Activated CD4-positive, alpha-beta T cell treated with anti-CD3 and anti-CD28 coated beads, Interleukin-2, amount 10 ng/mL, durations not matched to agents 7 days and 5 days (primary cell): ENCODE data around the gene IFNA6. TPM values are rescaled to one million over a fixed set of nuclear protein-coding genes. Genes with fewer than 3 reads are reported as not detected.
"Not testable (repeated sequence)": the region's sequence is repeated elsewhere in the genome, so short reads cannot be mapped to it uniquely, and the experiment has no call there.

Experiments
- CTCF ChIA-PET: fragments of 350-600 bp; sonication (Branson Sonifier 250); formaldehyde crosslinking; loops from one replicate; lab custom pipeline; 2021; ENCODE audit warnings: antibody characterized with exemption; lab: Charles Lee
- POLR2A ChIA-PET: fragments of 350-600 bp; sonication (Branson Sonifier 250); formaldehyde crosslinking; loops from one replicate; lab custom pipeline; 2021; ENCODE audit warnings: antibody characterized with exemption; lab: Charles Lee
- DNase-seq: peaks from one replicate; pipeline ENCODE4 v3.0.0-alpha.2; 2020
- H3K27ac Mint-ChIP-seq: one replicate; pipeline ENCODE4 v1.8.0; 2021; ENCODE audit warnings: mild to moderate bottlenecking, moderate library complexity, mixed read lengths
- H3K27me3 Mint-ChIP-seq: one replicate; pipeline ENCODE4 v1.8.0; 2021; ENCODE audit warnings: mixed read lengths
- H3K36me3 Mint-ChIP-seq: one replicate; pipeline ENCODE4 v1.8.0; 2021; ENCODE audit warnings: low read depth, mixed read lengths
- H3K4me1 Mint-ChIP-seq: one replicate; pipeline ENCODE4 v1.8.0; 2021; ENCODE audit warnings: mixed read lengths
- H3K4me3 Mint-ChIP-seq: one replicate; pipeline ENCODE4 v1.8.0; 2021; ENCODE audit warnings: mild to moderate bottlenecking, moderate library complexity, mixed read lengths
- H3K9me3 Mint-ChIP-seq: one replicate; pipeline ENCODE4 v1.8.0; 2021; ENCODE audit warnings: mixed read lengths
- total RNA-seq, 2 experiments: library from RNA; stranded (reverse); gene quantifications; one replicate each; pipeline ENCODE4 v1.2.3, GENCODE V29; 2021

The IFNA6 gene
- total RNA-seq = not detected

- Mint-ChIP-seq H3K9me3 (peaks cover 6% of the 10 kb centered on the region), H3K27me3 (peaks cover 69% of the 10 kb centered on the region), H3K4me3 (no peak within 1 kb of the TSS), H3K4me1 (no peaks in the 10 kb centered on the region), H3K27ac (no peak within 1 kb of the TSS), H3K36me3 (peaks cover 6% of the 10 kb centered on the region)
- CTCF ChIA-PET = interaction anchor here (1.8 kb wide), 1 partner anchor 24 kb away, joined by 5 read pairs; no protein-coding TSS in a partner anchor
- POLR2A ChIA-PET = no interaction called here
- DNase-seq = no peak
These were observed at the start of gene IFNA6 for GRCh38 chr9:21350787-21351186. Gene IFNA6, minus strand, starts transcription at chr9:21350887. Its CDS starts 0 bp downstream, at chr9:21350887.

GRCh38 chr9:21399956-21400355, 49.3 kb upstream of the IFNA6 start:
- ChIA-PET CTCF (no interaction called here), POLR2A (no interaction called here)
- no peak for DNase-seq
- peaks cover 13% of the 10 kb centered on the region for H3K4me1 Mint-ChIP-seq
- H3K9me3 Mint-ChIP-seq = no peaks in the 10 kb centered on the region
- H3K36me3 Mint-ChIP-seq = no peaks in the 10 kb centered on the region
- H3K27me3 Mint-ChIP-seq = peaks cover 73% of the 10 kb centered on the region
- no peak overlapping the region for H3K27ac Mint-ChIP-seq
- no peak overlapping the region for H3K4me3 Mint-ChIP-seq

- ChIA-PET CTCF (interaction anchor here (1.1 kb wide), 1 partner anchor 10 kb away, joined by 3 read pairs; the partner anchor contains the start of gene IFNA8), POLR2A (no interaction called here)
- peaks cover 67% of the 10 kb centered on the region for H3K27me3 Mint-ChIP-seq
- no peak overlapping the region for H3K27ac Mint-ChIP-seq
- H3K36me3 Mint-ChIP-seq = no peaks in the 10 kb centered on the region
- DNase-seq = no peak
- H3K4me1 Mint-ChIP-seq = peaks cover 13% of the 10 kb centered on the region
- H3K9me3 Mint-ChIP-seq = no peaks in the 10 kb centered on the region
- no peak overlapping the region for H3K4me3 Mint-ChIP-seq
These were observed 48.3 kb upstream of the IFNA6 start for GRCh38 chr9:21398955-21399489.

- Mint-ChIP-seq H3K27ac (no peak overlapping the region), H3K4me1 (peaks cover 6% of the 10 kb centered on the region), H3K9me3 (no peaks in the 10 kb centered on the region), H3K4me3 (peak overlapping the region; percentile 41), H3K27me3 (peaks cover 63% of the 10 kb centered on the region), H3K36me3 (no peaks in the 10 kb centered on the region)
- ChIA-PET CTCF (interaction anchor here (0.8 to 1.8 kb wide), 16 partner anchors 9 to 213 kb away, joined by 3 to 10 read pairs (median 4); partner anchors contain the start of genes IFNA2 and KLHL9), POLR2A (no interaction called here)
- peak; percentile 63 for DNase-seq
These were observed 45.4 kb upstream of the IFNA6 start for GRCh38 chr9:21395778-21396717.

GRCh38 chr9:21392270-21392669, 41.6 kb upstream of the IFNA6 start:
- H3K27ac Mint-ChIP-seq = no peak overlapping the region
- ChIA-PET POLR2A (no interaction called here), CTCF (interaction anchor here (1.5 kb wide), 1 partner anchor 15 kb away, joined by 3 read pairs; no protein-coding TSS in a partner anchor)

GRCh38 chr9:21385131-21385670, 34.5 kb upstream of the IFNA6 start, which contains the start of gene IFNA2:
Gene IFNA2, minus strand, starts transcription at chr9:21385398. Its CDS starts 69 bp downstream, at chr9:21385329.
- H3K36me3 Mint-ChIP-seq = no peaks in the 10 kb centered on the region
- H3K4me1 Mint-ChIP-seq = peaks cover 20% of the 10 kb centered on the region
- ChIA-PET POLR2A (no interaction called here), CTCF (interaction anchor here (0.6 to 1.1 kb wide), 2 partner anchors 11 to 1959 kb away, joined by 3 read pairs; no protein-coding TSS in a partner anchor)
- peaks cover 59% of the 10 kb centered on the region for H3K27me3 Mint-ChIP-seq
- DNase-seq = no peak
- no peaks in the 10 kb centered on the region for H3K9me3 Mint-ChIP-seq
- H3K27ac Mint-ChIP-seq = no peak within 1 kb of the TSS
- H3K4me3 Mint-ChIP-seq = no peak within 1 kb of the TSS

More at GRCh38 chr9:21392270-21392669, 41.6 kb upstream of the IFNA6 start:
- H3K36me3 Mint-ChIP-seq = no peaks in the 10 kb centered on the region
- DNase-seq = no peak
- peaks cover 6% of the 10 kb centered on the region for H3K4me1 Mint-ChIP-seq
- no peaks in the 10 kb centered on the region for H3K9me3 Mint-ChIP-seq
- no peak overlapping the region for H3K4me3 Mint-ChIP-seq
- H3K27me3 Mint-ChIP-seq = peaks cover 64% of the 10 kb centered on the region

GRCh38 chr9:21383627-21384026, 32.9 kb upstream of the IFNA6 start:
- CTCF ChIA-PET = no interaction called here
- no peak for DNase-seq
- H3K27me3 Mint-ChIP-seq = peaks cover 63% of the 10 kb centered on the region
- H3K4me3 Mint-ChIP-seq = no peak overlapping the region
- H3K27ac Mint-ChIP-seq = no peak overlapping the region
- POLR2A ChIA-PET = no interaction called here
- H3K36me3 Mint-ChIP-seq = no peaks in the 10 kb centered on the region
- H3K9me3 Mint-ChIP-seq = no peaks in the 10 kb centered on the region
- peaks cover 23% of the 10 kb centered on the region for H3K4me1 Mint-ChIP-seq

- H3K27me3 Mint-ChIP-seq = peaks cover 56% of the 10 kb centered on the region
- H3K27ac Mint-ChIP-seq = peak overlapping the region; percentile 52
- ChIA-PET CTCF (interaction anchor here (1.7 kb wide), 1 partner anchor 14 kb away, joined by 8 read pairs; no protein-coding TSS in a partner anchor), POLR2A (no interaction called here)
- DNase-seq = peak; percentile 16
- no peaks in the 10 kb centered on the region for H3K36me3 Mint-ChIP-seq
- H3K4me3 Mint-ChIP-seq = peak overlapping the region; percentile 21
- peaks cover 23% of the 10 kb centered on the region for H3K4me1 Mint-ChIP-seq
- H3K9me3 Mint-ChIP-seq = no peaks in the 10 kb centered on the region
These were observed 31.0 kb upstream of the IFNA6 start for GRCh38 chr9:21381448-21382339.

GRCh38 chr9:21371467-21371866, 20.8 kb upstream of the IFNA6 start:
- CTCF ChIA-PET, H3K4me3 Mint-ChIP-seq, H3K9me3 Mint-ChIP-seq, POLR2A ChIA-PET, H3K27ac Mint-ChIP-seq, H3K36me3 Mint-ChIP-seq, H3K4me1 Mint-ChIP-seq, DNase-seq: not testable (repeated sequence)
- peaks cover 37% of the 10 kb centered on the region for H3K27me3 Mint-ChIP-seq

- no peak for DNase-seq
- Mint-ChIP-seq H3K27me3 (peaks cover 48% of the 10 kb centered on the region), H3K4me3 (no peak within 1 kb of the TSS), H3K36me3 (no peaks in the 10 kb centered on the region), H3K9me3 (no peaks in the 10 kb centered on the region), H3K4me1 (no peaks in the 10 kb centered on the region), H3K27ac (no peak within 1 kb of the TSS)
- POLR2A ChIA-PET = no interaction called here
- CTCF ChIA-PET = no interaction called here
These were observed 17.3 kb upstream of the IFNA6 start, which contains the start of gene IFNA13 for GRCh38 chr9:21367957-21368356. Gene IFNA13, minus strand, starts transcription at chr9:21368057. Its CDS starts 47 bp downstream, at chr9:21368010.

- H3K4me3 Mint-ChIP-seq, H3K9me3 Mint-ChIP-seq, H3K27ac Mint-ChIP-seq, H3K36me3 Mint-ChIP-seq, CTCF ChIA-PET, H3K4me1 Mint-ChIP-seq, POLR2A ChIA-PET, DNase-seq: not testable (repeated sequence)
- H3K27me3 Mint-ChIP-seq = peaks cover 47% of the 10 kb centered on the region
These were observed 16.5 kb upstream of the IFNA6 start for GRCh38 chr9:21367169-21367568.

- peaks cover 1% of the 10 kb centered on the region for H3K36me3 Mint-ChIP-seq
- H3K4me3 Mint-ChIP-seq = no peak overlapping the region
- peaks cover 16% of the 10 kb centered on the region for H3K4me1 Mint-ChIP-seq
- no peak overlapping the region for H3K27ac Mint-ChIP-seq
- DNase-seq = no peak
- no peaks in the 10 kb centered on the region for H3K9me3 Mint-ChIP-seq
- peaks cover 30% of the 10 kb centered on the region for H3K27me3 Mint-ChIP-seq
- CTCF ChIA-PET = no interaction called here
- POLR2A ChIA-PET = no interaction called here
These were observed 11.6 kb upstream of the IFNA6 start for GRCh38 chr9:21362287-21362686.
